ENCODE measurements around the gene CHST8. TPM values are rescaled to one million over a fixed set of nuclear protein-coding genes. Genes with fewer than 3 reads are reported as not detected.
A peak's percentile ranks its signal among the peaks of the same experiment; 100 is the strongest.

The CHST8 gene
- total and polyA plus RNA-seq, 2 of the 13 experiments (the other 11 are each of a cell fraction or from before 2014, with no cell fraction given) = not detected

- TF ChIP-seq ZNF687 (CRISPR knock-in tag; IDR thresholded peaks at IDR 0.05) = peak; percentile 13; the same call in 1 of the 2 replicates
- no peak for TF ChIP-seq MED1 (CRISPR knock-in tag; IDR thresholded peaks at IDR 0.05)
- TF ChIP-seq PCBP2 (optimal IDR thresholded peaks at IDR 0.05; ENCODE audit: low read depth, low read length, poor library complexity, severe bottlenecking) = no peak
- TF ChIP-seq REST (IDR thresholded peaks at IDR 0.05; ENCODE audit: borderline replicate concordance in 1 of 2, low read depth in 1 of 2, low read length in 2 of 2) = peak; percentile 91 to 95
- peak; percentile 30; the same call in 1 of the 2 replicates for TF ChIP-seq ZNF768 (CRISPR knock-in tag; IDR thresholded peaks at IDR 0.05)
- TF ChIP-seq ZFAT (CRISPR knock-in tag; conservative IDR thresholded peaks at IDR 0.05) = 0 out of 2 replicates have a peak, but pooled peaks have one; percentile 37
- 0 out of 2 replicates have a peak, but pooled peaks have one; percentile 49 for TF ChIP-seq IRX3 (CRISPR knock-in tag; IDR thresholded peaks at IDR 0.05; ENCODE audit: borderline replicate concordance, low read depth)
- TF ChIP-seq THAP7 (CRISPR knock-in tag; IDR thresholded peaks at IDR 0.05) = no peak
- no peak for TF ChIP-seq ZNF513 (CRISPR knock-in tag; conservative IDR thresholded peaks at IDR 0.05)
- peak; percentile 33; the same call in 1 of the 2 replicates for TF ChIP-seq EHMT2 (IDR thresholded peaks at IDR 0.05; ENCODE audit: borderline replicate concordance, low read depth, low read length)
- 0 out of 4 replicates have a peak, but pooled peaks of 1 of the 2 experiments have one; percentile 32 for TF ChIP-seq KLF16 (CRISPR knock-in tag; IDR thresholded peaks at IDR 0.05)
Measured at GRCh38 chr19:33683881-33684537, 62.3 kb downstream of the CHST8 start (continued).

Data from HepG2 (cell line).